GM19452 (cell line): Measurements from ENCODE around the gene EPS8L3.
"Not testable (repeated sequence)": the region's sequence is repeated elsewhere in the genome, so short reads cannot be mapped to it uniquely, and the experiment has no call there.

Experiments used
- ATAC-seq: cut with Tn5 transposase; IDR thresholded peaks from one replicate; pipeline ENCODE4 v1.9.1; 2021; ENCODE audit not compliant: unreplicated experiment

Gene EPS8L3

GRCh38 chr1:109713636-109714035, 50.1 kb downstream of the EPS8L3 start:
- no peak for ATAC-seq

- no peak for ATAC-seq
Measured at GRCh38 chr1:109712321-109712864, 51.3 kb downstream of the EPS8L3 start.

- ATAC-seq: not testable (repeated sequence)
Measured at GRCh38 chr1:109711593-109712320, 52.0 kb downstream of the EPS8L3 start, which contains the start of gene GSTM5. Gene GSTM5, plus strand, starts transcription at chr1:109712251. Its CDS starts 62 bp downstream, at chr1:109712313.

GRCh38 chr1:109709822-109710221, 53.9 kb downstream of the EPS8L3 start:
- not testable (repeated sequence) for ATAC-seq

- ATAC-seq: not testable (repeated sequence)
Measured at GRCh38 chr1:109708949-109709348, 54.8 kb downstream of the EPS8L3 start.

- ATAC-seq: no peak
Measured at GRCh38 chr1:109705411-109705810, 58.3 kb downstream of the EPS8L3 start.

- no peak for ATAC-seq
Measured at GRCh38 chr1:109704173-109704572, 59.5 kb downstream of the EPS8L3 start.

GRCh38 chr1:109702940-109703339, 60.8 kb downstream of the EPS8L3 start:
- not testable (repeated sequence) for ATAC-seq
